GM18867 (cell line): ENCODE data around the gene KRTAP3-3.

Experiments
- ATAC-seq: cut with Tn5 transposase; IDR thresholded peaks from one replicate; pipeline ENCODE4 v1.9.1; 2021; ENCODE audit warnings: mild to moderate bottlenecking, moderate library complexity; ENCODE audit not compliant: unreplicated experiment

Gene KRTAP3-3

GRCh38 chr17:40961591-40961990 lies 32.4 kb downstream of the KRTAP3-3 start:
- ATAC-seq = no peak

- no peak for ATAC-seq
These were observed 33.8 kb downstream of the KRTAP3-3 start for GRCh38 chr17:40960144-40960543.

DNA sequence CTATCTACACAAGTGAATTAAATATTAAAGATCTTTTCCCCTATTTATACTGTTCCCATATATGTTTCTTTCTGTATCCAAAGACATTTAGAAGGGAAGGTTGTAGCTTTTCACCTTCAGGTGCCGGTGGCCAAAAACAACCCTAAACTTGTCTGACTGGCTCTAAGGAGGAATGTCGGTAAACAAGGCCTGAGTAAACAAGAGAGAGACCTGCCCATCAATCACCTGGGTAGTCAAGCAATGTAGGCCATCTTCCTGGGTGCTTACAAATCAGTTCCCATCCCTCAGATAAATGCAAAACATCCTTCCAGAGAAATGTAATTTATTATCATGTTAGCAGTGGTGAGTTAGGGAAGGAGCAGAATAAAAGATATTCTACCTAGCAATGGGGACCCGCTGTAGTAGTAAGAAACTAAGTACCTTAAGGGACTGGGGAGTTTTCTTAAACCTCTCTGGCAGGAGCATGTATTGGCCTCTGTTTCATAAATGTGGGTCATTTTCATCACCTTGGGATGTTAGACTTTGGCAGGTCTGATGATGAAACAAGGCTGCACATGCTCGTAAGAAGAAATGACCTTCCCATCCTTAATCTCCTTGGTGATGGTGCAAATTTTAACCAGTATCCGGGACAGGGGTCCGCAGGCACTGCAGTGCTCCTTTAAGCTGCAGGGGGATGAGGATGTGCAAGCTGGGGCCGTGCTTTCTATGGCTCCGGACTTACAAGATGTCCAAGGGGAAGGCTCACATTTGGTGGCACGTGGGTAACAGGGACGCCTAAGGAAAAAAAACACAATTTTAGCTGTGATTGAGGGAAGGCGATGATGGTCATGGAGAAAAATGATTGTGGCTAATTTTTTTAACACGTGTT lies 35.6 kb downstream of the KRTAP3-3 start:
- ATAC-seq = no peak

GRCh38 chr17:40956401-40957254 lies 37.3 kb downstream of the KRTAP3-3 start:
- ATAC-seq = no peak

- no peak for ATAC-seq
These were observed 40.1 kb downstream of the KRTAP3-3 start for GRCh38 chr17:40953881-40954280.

DNA sequence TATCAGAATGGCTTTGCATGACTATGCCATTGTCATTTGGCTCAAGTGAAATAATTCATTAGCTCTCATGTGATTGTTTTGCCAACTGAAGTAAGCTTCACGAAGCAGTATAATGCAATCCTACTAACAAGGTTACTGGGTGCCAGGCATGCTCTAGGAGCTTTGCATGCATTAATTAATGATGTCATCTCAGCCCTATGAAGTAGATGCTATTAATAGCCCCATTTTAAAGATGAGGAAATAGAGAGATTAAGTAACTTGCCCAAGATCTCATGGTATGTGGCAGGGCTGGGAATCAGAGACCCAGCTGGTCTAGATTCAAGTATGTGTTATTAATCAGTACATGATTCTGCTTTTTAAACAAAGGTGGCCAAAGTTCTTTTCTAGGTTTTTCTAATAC lies 41.3 kb downstream of the KRTAP3-3 start:
- ATAC-seq = no peak

- ATAC-seq = no peak
These were observed 41.8 kb downstream of the KRTAP3-3 start for GRCh38 chr17:40952154-40952553.

GRCh38 chr17:40951011-40951622 lies 42.8 kb downstream of the KRTAP3-3 start:
- ATAC-seq = no peak

DNA sequence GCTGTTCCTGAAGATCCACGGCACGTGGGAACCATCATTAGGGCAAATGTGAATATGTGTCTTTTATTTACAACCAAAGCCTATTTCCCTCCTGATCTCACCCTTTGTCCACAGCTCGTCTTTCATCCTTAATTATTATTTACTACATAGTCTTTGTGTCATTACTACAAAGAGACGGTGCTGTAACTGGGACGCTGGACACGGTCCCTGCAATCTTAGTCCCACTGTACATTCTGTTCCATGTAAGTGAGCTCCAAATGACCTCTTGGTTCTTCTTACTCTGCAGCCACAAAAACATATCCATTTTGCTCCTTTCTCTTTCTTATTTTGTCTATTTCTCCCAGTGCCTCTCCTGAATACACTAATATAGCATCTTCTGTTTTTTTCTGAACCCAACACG lies 43.8 kb downstream of the KRTAP3-3 start:
- no peak for ATAC-seq

DNA sequence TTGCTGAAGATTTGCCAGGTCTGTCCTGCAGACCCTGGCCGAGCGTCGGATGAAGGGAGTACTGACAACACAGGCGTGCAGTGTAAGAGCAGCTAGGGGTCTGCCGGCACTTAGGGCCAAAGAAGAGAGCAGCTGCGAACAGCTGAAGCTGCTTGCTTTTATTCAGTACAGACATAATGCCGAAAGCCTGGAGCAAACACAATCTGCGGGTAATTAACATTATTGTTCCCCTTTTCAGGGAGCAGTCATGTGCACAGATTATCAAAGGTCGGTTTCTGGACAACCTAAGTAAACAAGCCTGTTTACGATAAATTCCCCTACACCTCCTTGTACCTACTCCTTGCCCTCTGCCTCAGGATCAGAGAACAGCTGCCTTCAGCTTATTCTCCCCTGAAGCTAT lies 44.5 kb downstream of the KRTAP3-3 start:
- ATAC-seq = no peak

DNA sequence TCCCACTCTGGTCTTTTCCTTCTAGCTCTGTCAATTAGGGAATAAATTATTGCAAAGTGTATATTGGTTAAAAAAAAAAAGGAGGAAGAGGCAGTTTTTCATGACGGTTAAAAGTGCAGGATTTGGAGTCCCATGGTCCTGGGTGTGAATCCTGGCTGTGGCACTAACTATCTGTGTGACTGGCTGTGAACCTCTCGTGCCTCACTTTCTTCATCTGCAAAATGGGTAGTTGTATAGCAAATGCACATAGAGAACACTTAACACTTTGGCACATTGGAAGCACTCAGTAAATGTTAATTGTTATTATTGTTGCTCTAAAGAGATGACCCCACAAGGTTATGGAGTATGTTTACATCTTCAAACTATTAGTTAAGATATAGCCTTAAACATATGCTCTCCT lies 46.0 kb downstream of the KRTAP3-3 start:
- no peak for ATAC-seq

GRCh38 chr17:40945414-40945813 lies 48.5 kb downstream of the KRTAP3-3 start:
- ATAC-seq = no peak

GRCh38 chr17:40944531-40944930 lies 49.4 kb downstream of the KRTAP3-3 start:
- no peak for ATAC-seq
